HCT116 (cell line): ENCODE measurements around the gene GPC1. TPM values are rescaled to one million over a fixed set of nuclear protein-coding genes. Genes with fewer than 3 reads are reported as not detected.

Experiments
- ATAC-seq: fragments of 200-7000 bp; cut with Tn5 transposase; 2 replicates; pipeline ENCODE4 v1.9.1; 2020; ENCODE audit warnings: mild to moderate bottlenecking, moderate library complexity
- BruUV-seq: library from RNA; stranded (reverse); fragments of 400-500 nt; replicated peaks from 2 replicates; lab custom pipeline; 2021; lab: Mats Ljungman, UMichigan
- CTCF ChIA-PET: fragments of 300-600 bp; sonication (Branson Sonifier 250); formaldehyde crosslinking; loops from one replicate; lab custom pipeline; 2021; ENCODE audit warnings: antibody characterized with exemption; lab: Charles Lee
- POLR2A ChIA-PET: fragments of 300-600, 350-600 bp; sonication (Branson Sonifier 250); formaldehyde crosslinking; loops from one replicate; lab custom pipeline; 2021; ENCODE audit warnings: antibody characterized with exemption; lab: Charles Lee
- RAD21 ChIA-PET, 2 experiments: fragments of 300-600 bp; sonication (Branson Sonifier 250); formaldehyde crosslinking; loops; one replicate each; lab custom pipeline; 2023; ENCODE audit warnings: low total read pairs in 2 of 2; ENCODE audit not compliant: uncharacterized antibody in 2 of 2, unreplicated experiment in 2 of 2, low non-redundant PET in 1 of 2; lab: Charles Lee
- DNase-seq: peaks from one replicate; pipeline ENCODE4 v3.0.0-alpha.2; 2010; ENCODE audit warnings: low read depth, low spot score
- H2AFZ ChIP-seq: fragments of 200-600 bp; shearing (Covaris generic), sonication (generic); 2 replicates; pipeline ENCODE4 v1.6.1; 2017; ENCODE audit warnings: low read depth, mixed run types, mixed read lengths, antibody characterized with exemption, low read length; ENCODE audit not compliant: poor library complexity, severe bottlenecking
- H3K27ac ChIP-seq: 2 replicates; pipeline ENCODE4 v1.5.1; 2012; ENCODE audit warnings: low read depth, low read length
- H3K27me3 ChIP-seq: fragments of 200-600 bp; sonication (generic); 2 replicates; pipeline ENCODE4 v1.6.1; 2016; ENCODE audit warnings: mixed run types, low read length, mixed read lengths; ENCODE audit not compliant: insufficient read depth
- H3K36me3 ChIP-seq, 2 experiments: fragments of 200-500 bp in 1 of 2; fragments of 200-600 bp in 1 of 2; sonication (Bioruptor generic) in 1 of 2; sonication (generic) in 1 of 2; 2 replicates each; pipeline versions ENCODE4 v1.5.1 to v1.6.1; 2014 to 2016; ENCODE audit warnings: low read length in 2 of 2, inconsistent platforms in 1 of 2, mixed read lengths in 1 of 2, mixed run types in 1 of 2; ENCODE audit not compliant: insufficient read depth in 2 of 2, control insufficient read depth in 1 of 2
- H3K4me1 ChIP-seq, 2 experiments: fragments of 200-600 bp in 1 of 2; sonication (generic) in 1 of 2; 2 replicates each; pipeline versions ENCODE4 v1.5.1 to v1.6.1; 2012 to 2017; ENCODE audit warnings: low read length in 2 of 2, inconsistent platforms in 1 of 2, mild to moderate bottlenecking in 1 of 2, mixed read lengths in 1 of 2, mixed run types in 1 of 2, moderate library complexity in 1 of 2; ENCODE audit not compliant: insufficient read depth in 2 of 2, control insufficient read depth in 1 of 2
- H3K4me2 ChIP-seq: fragments of 200-600 bp; sonication (generic); 2 replicates; pipeline ENCODE4 v1.6.1; 2017; ENCODE audit warnings: mixed run types, low read length, mixed read lengths
- H3K4me3 ChIP-seq, 2 experiments: fragments of 200-600 bp in 1 of 2; sonication (generic) in 1 of 2; replicated peaks in 1 of 2; 2 replicates each; pipeline ENCODE4 v1.5.1; 2011 to 2016; ENCODE audit warnings: low read length in 2 of 2, control low read depth in 1 of 2, low read depth in 1 of 2, mild to moderate bottlenecking in 1 of 2, mixed read lengths in 1 of 2, mixed run types in 1 of 2
- H3K79me2 ChIP-seq: fragments of 200-600 bp; sonication (generic); 2 replicates; pipeline ENCODE4 v1.6.1; 2017; ENCODE audit warnings: mild to moderate bottlenecking, mixed run types, low read length, moderate library complexity, mixed read lengths; ENCODE audit not compliant: insufficient read depth
- H3K9ac ChIP-seq: fragments of 200-600 bp; sonication (generic); 2 replicates; pipeline ENCODE4 v1.6.1; 2016; ENCODE audit warnings: low read length, mixed read lengths
- H3K9me2 ChIP-seq: fragments of 200-600 bp; sonication (generic), shearing (Covaris generic); 2 replicates; pipeline ENCODE4 v1.6.1; 2017; ENCODE audit warnings: mixed run types, mild to moderate bottlenecking, moderate library complexity; ENCODE audit not compliant: insufficient read depth
- H3K9me3 ChIP-seq, 2 experiments: fragments of 200-500 bp in 1 of 2; fragments of 200-600 bp in 1 of 2; sonication (Bioruptor generic) in 1 of 2; sonication (generic) in 1 of 2; 2 replicates each; pipeline ENCODE4 v1.6.1; 2014 to 2017; ENCODE audit warnings: low read length in 2 of 2, mixed read lengths in 2 of 2, inconsistent platforms in 1 of 2, low read depth in 1 of 2, mild to moderate bottlenecking in 1 of 2, mixed run types in 1 of 2, moderate library complexity in 1 of 2; ENCODE audit not compliant: control insufficient read depth in 1 of 2, insufficient read depth in 1 of 2
- H4K20me1 ChIP-seq: fragments of 200-600 bp; sonication (generic), shearing (Covaris generic); 2 replicates; pipeline ENCODE4 v1.6.1; 2017; ENCODE audit warnings: mixed run types, mild to moderate bottlenecking, moderate library complexity; ENCODE audit not compliant: insufficient read depth
- CBX3 ChIP-seq: IDR thresholded peaks from 2 replicates; pipeline ENCODE4 v1.6.1; 2012; ENCODE audit warnings: low read depth
- EGR1 ChIP-seq: IDR thresholded peaks from 2 replicates; pipeline ENCODE4 v1.6.1; 2012; ENCODE audit warnings: low read depth
- ELF1 ChIP-seq: IDR thresholded peaks from 2 replicates; pipeline ENCODE4 v1.6.1; 2012; ENCODE audit warnings: low read depth, borderline replicate concordance
- EZH2phosphoT487 ChIP-seq: fragments of 200-600 bp; IDR thresholded peaks from 2 replicates; pipeline ENCODE4 v1.6.1; 2018; ENCODE audit warnings: antibody characterized with exemption, borderline replicate concordance
- JUND ChIP-seq: IDR thresholded peaks from 2 replicates; pipeline ENCODE4 v1.6.1; 2012
- RAD21 ChIP-seq: IDR thresholded peaks from 2 replicates; pipeline ENCODE4 v1.6.1; 2012; ENCODE audit warnings: low read depth, mild to moderate bottlenecking
- SIN3A ChIP-seq: IDR thresholded peaks from 2 replicates; pipeline ENCODE4 v1.6.1; 2012; ENCODE audit warnings: low read depth
- SP1 ChIP-seq: IDR thresholded peaks from 2 replicates; pipeline ENCODE4 v1.6.1; 2012; ENCODE audit warnings: low read depth
- SRF ChIP-seq: IDR thresholded peaks from 2 replicates; pipeline ENCODE4 v1.6.1; 2012; ENCODE audit warnings: low read depth
- ZFX ChIP-seq: fragments of 450-650 bp; IDR thresholded peaks from 2 replicates; pipeline ENCODE4 v1.6.1; 2017
- intact Hi-C: fragments of 100-400 bp; cut with micrococcal nuclease; formaldehyde crosslinking; loops from 2 replicates; pipeline ENCODE4 v1.10.0; 2022
- total RNA-seq: library from RNA; stranded (reverse); gene quantifications from one replicate; pipeline ENCODE4 v1.2.1, GENCODE V29; 2021; ENCODE audit not compliant: unreplicated experiment
- TF ChIP-seq, protein P1 (sequence below), 3 experiments: fragments of 200-600 bp in 1 of 3; sonication (generic) in 1 of 3; IDR thresholded peaks in 2 of 3; conservative IDR thresholded peaks in 1 of 3; 2 replicates each; pipeline ENCODE4 v1.5.1; 2012 to 2017; ENCODE audit warnings: low read depth in 2 of 3, low read length in 2 of 3, antibody characterized with exemption in 1 of 3, borderline replicate concordance in 1 of 3, control low read depth in 1 of 3, mild to moderate bottlenecking in 1 of 3, mixed read lengths in 1 of 3, mixed run types in 1 of 3, moderate library complexity in 1 of 3; ENCODE audit not compliant: insufficient read depth in 1 of 3
- TF ChIP-seq, protein P2 (sequence below): IDR thresholded peaks from 2 replicates; pipeline ENCODE4 v1.6.1; 2012
- TF ChIP-seq, protein P3 (sequence below): IDR thresholded peaks from 2 replicates; pipeline ENCODE4 v1.6.1; 2012
- TF ChIP-seq, protein P4 (sequence below): IDR thresholded peaks from 2 replicates; pipeline ENCODE4 v1.6.1; 2012; ENCODE audit warnings: low read depth

Gene GPC1
- total RNA-seq, 1 experiment from 2014 or later: 79.1 TPM

- Histone ChIP-seq H3K4me1 (peaks cover 12 to 21% of the 10 kb centered on the region in 2 experiments), H3K27me3 (no peaks in the 10 kb centered on the region), H4K20me1 (no peaks in the 10 kb centered on the region)
- POLR2A ChIA-PET: no interaction called here
- TF ChIP-seq, protein P1, sequence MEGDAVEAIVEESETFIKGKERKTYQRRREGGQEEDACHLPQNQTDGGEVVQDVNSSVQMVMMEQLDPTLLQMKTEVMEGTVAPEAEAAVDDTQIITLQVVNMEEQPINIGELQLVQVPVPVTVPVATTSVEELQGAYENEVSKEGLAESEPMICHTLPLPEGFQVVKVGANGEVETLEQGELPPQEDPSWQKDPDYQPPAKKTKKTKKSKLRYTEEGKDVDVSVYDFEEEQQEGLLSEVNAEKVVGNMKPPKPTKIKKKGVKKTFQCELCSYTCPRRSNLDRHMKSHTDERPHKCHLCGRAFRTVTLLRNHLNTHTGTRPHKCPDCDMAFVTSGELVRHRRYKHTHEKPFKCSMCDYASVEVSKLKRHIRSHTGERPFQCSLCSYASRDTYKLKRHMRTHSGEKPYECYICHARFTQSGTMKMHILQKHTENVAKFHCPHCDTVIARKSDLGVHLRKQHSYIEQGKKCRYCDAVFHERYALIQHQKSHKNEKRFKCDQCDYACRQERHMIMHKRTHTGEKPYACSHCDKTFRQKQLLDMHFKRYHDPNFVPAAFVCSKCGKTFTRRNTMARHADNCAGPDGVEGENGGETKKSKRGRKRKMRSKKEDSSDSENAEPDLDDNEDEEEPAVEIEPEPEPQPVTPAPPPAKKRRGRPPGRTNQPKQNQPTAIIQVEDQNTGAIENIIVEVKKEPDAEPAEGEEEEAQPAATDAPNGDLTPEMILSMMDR (IDR thresholded peaks at IDR 0.05 in 2 of 3, conservative IDR thresholded peaks at IDR 0.05 in 1 of 3; ENCODE audit: borderline replicate concordance in 1 of 3, insufficient read depth in 1 of 3, low read depth in 2 of 3, low read length in 2 of 3): no peak
- TF ChIP-seq EGR1 (no peak), SRF (no peak), CBX3 (no peak), RAD21 (no peak), SP1 (no peak), ZFX (no peak), EZH2phosphoT487 (no peak), ELF1 (no peak), JUND (no peak), SIN3A (no peak)
- TF ChIP-seq, protein P2, sequence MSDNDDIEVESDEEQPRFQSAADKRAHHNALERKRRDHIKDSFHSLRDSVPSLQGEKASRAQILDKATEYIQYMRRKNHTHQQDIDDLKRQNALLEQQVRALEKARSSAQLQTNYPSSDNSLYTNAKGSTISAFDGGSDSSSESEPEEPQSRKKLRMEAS: no peak
- TF ChIP-seq, protein P3, sequence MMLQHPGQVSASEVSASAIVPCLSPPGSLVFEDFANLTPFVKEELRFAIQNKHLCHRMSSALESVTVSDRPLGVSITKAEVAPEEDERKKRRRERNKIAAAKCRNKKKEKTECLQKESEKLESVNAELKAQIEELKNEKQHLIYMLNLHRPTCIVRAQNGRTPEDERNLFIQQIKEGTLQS: no peak
- TF ChIP-seq, protein P4, sequence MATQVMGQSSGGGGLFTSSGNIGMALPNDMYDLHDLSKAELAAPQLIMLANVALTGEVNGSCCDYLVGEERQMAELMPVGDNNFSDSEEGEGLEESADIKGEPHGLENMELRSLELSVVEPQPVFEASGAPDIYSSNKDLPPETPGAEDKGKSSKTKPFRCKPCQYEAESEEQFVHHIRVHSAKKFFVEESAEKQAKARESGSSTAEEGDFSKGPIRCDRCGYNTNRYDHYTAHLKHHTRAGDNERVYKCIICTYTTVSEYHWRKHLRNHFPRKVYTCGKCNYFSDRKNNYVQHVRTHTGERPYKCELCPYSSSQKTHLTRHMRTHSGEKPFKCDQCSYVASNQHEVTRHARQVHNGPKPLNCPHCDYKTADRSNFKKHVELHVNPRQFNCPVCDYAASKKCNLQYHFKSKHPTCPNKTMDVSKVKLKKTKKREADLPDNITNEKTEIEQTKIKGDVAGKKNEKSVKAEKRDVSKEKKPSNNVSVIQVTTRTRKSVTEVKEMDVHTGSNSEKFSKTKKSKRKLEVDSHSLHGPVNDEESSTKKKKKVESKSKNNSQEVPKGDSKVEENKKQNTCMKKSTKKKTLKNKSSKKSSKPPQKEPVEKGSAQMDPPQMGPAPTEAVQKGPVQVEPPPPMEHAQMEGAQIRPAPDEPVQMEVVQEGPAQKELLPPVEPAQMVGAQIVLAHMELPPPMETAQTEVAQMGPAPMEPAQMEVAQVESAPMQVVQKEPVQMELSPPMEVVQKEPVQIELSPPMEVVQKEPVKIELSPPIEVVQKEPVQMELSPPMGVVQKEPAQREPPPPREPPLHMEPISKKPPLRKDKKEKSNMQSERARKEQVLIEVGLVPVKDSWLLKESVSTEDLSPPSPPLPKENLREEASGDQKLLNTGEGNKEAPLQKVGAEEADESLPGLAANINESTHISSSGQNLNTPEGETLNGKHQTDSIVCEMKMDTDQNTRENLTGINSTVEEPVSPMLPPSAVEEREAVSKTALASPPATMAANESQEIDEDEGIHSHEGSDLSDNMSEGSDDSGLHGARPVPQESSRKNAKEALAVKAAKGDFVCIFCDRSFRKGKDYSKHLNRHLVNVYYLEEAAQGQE: no peak
- TF ChIP-seq, all 23 proteins: peak for 0
- intact Hi-C loops: no loop called here
- no peaks in the 10 kb centered on the region for H3K36me3 ChIP-seq
- H3K9ac ChIP-seq: no peak overlapping the region
- ATAC-seq (no peak), DNase-seq (no peak)
- H3K9me2 ChIP-seq: no peaks in the 10 kb centered on the region
- H3K4me3 ChIP-seq: no peak overlapping the region
- no peak overlapping the region for H3K4me2 ChIP-seq
- CTCF ChIA-PET: no interaction called here
- no peaks in the 10 kb centered on the region for H3K9me3 ChIP-seq
- H3K27ac ChIP-seq: no peak overlapping the region
- RAD21 ChIA-PET: no interaction called here
- no TSS peak for BruUV-seq
- H3K79me2 ChIP-seq: no peaks in the 10 kb centered on the region
- H2AFZ ChIP-seq: no peak overlapping the region
Observed at GRCh38 chr2:240391111-240392051, 44.1 kb upstream of the GPC1 start.
